Liver (tissue), 3 donors: ENCODE data around the gene PTBP3.

Source experiments
- JUND ChIP-seq, 2 donors: IDR thresholded peaks; 2 replicates each; pipeline ENCODE4 v1.6.1; 2016; ENCODE audit warnings: antibody characterized with exemption in 2 of 2
- RAD21 ChIP-seq, 2 donors: IDR thresholded peaks; 2 replicates each; pipeline ENCODE4 v1.6.1; 2016; ENCODE audit warnings: antibody characterized with exemption in 2 of 2, mild to moderate bottlenecking in 2 of 2
- RXRA ChIP-seq, 2 donors: IDR thresholded peaks; 2 replicates each; pipeline ENCODE4 v1.6.1; 2017 to 2018; ENCODE audit warnings: antibody characterized with exemption in 2 of 2, mild to moderate bottlenecking in 1 of 2
- TAF1 ChIP-seq: conservative IDR thresholded peaks from 2 replicates; pipeline ENCODE4 v1.6.1; 2016; ENCODE audit warnings: antibody characterized with exemption, mild to moderate bottlenecking
- YY1 ChIP-seq: IDR thresholded peaks from 2 replicates; pipeline ENCODE4 v1.6.1; 2016; ENCODE audit warnings: antibody characterized with exemption, mild to moderate bottlenecking
- TF ChIP-seq, protein P1 (sequence below): fragments of 150-350 bp; IDR thresholded peaks from 2 replicates; pipeline ENCODE4 v1.5.1; 2017; ENCODE audit warnings: improper control_type of control experiment, low read depth, low read length; ENCODE audit not compliant: missing input control
- TF ChIP-seq, protein P2 (sequence below): IDR thresholded peaks from 2 replicates; pipeline ENCODE4 v1.6.1; 2016; ENCODE audit warnings: antibody characterized with exemption
- TF ChIP-seq, protein P3 (sequence below): IDR thresholded peaks from 2 replicates; pipeline ENCODE4 v1.6.1; 2016; ENCODE audit warnings: antibody characterized with exemption
- donor health status: healthy.
- donor health status: healthy.

DNA sequence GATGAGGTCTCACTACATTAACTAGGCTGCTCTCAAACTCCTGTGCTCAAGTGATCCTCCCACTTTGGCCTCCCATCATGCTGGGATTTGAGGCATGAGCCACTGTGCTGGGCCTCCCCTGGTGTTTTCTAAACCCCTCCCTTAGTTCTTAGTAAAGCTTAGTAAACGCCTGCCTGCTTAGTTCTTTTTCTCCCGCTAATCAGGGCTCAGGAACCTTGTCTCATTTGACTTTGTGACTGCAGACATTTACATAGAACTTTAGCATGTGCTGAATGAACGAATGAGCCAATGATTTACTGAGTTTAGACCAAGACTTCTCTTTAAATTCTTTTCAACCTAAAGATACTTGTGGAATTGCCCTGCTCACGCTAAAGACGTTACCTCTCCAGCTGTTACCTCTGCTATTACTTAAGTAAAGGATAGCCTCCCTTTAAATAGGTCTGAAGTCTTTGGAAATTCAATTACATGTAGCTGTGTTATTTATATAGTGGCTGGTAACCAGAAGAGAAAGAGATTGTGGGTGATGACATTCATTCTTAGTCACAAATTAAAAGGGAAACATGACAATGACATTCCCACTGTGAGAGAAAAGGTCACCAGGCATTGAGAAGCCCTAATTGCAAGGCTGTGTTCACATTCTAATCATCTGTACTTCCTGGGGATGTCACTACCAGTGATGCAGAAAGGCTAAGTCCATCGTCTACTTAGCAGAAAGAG, 139.7 kb downstream of the PTBP3 start:
- TF ChIP-seq YY1 (no peak), JUND (IDR thresholded peaks at IDR 0.05) (no peak), TAF1 (no peak), RAD21 (IDR thresholded peaks at IDR 0.05) (no peak), RXRA (IDR thresholded peaks at IDR 0.05) (no peak)
- TF ChIP-seq, protein P1, sequence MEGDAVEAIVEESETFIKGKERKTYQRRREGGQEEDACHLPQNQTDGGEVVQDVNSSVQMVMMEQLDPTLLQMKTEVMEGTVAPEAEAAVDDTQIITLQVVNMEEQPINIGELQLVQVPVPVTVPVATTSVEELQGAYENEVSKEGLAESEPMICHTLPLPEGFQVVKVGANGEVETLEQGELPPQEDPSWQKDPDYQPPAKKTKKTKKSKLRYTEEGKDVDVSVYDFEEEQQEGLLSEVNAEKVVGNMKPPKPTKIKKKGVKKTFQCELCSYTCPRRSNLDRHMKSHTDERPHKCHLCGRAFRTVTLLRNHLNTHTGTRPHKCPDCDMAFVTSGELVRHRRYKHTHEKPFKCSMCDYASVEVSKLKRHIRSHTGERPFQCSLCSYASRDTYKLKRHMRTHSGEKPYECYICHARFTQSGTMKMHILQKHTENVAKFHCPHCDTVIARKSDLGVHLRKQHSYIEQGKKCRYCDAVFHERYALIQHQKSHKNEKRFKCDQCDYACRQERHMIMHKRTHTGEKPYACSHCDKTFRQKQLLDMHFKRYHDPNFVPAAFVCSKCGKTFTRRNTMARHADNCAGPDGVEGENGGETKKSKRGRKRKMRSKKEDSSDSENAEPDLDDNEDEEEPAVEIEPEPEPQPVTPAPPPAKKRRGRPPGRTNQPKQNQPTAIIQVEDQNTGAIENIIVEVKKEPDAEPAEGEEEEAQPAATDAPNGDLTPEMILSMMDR: no peak
- TF ChIP-seq, protein P2, sequence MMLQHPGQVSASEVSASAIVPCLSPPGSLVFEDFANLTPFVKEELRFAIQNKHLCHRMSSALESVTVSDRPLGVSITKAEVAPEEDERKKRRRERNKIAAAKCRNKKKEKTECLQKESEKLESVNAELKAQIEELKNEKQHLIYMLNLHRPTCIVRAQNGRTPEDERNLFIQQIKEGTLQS: no peak
- TF ChIP-seq, protein P3, sequence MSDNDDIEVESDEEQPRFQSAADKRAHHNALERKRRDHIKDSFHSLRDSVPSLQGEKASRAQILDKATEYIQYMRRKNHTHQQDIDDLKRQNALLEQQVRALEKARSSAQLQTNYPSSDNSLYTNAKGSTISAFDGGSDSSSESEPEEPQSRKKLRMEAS: no peak
